Activated CD4-positive, alpha-beta T cell treated with anti-CD3 and anti-CD28 coated beads, Interleukin-2, amount 10 ng/mL, durations not matched to agents 24 days and 14 days (primary cell): ENCODE measurements around the gene BTG1. TPM values are rescaled to one million over a fixed set of nuclear protein-coding genes. Genes with fewer than 3 reads are reported as not detected.

Experiments used
- DNase-seq: peaks from one replicate; pipeline ENCODE4 v3.0.0; 2022
- H3K27ac Mint-ChIP-seq: one replicate; pipeline ENCODE4 v1.8.0; 2022; ENCODE audit warnings: mild to moderate bottlenecking, mixed read lengths
- H3K27me3 Mint-ChIP-seq: one replicate; pipeline ENCODE4 v1.8.0; 2022; ENCODE audit warnings: mixed read lengths
- H3K36me3 Mint-ChIP-seq: one replicate; pipeline ENCODE4 v1.8.0; 2022; ENCODE audit warnings: low read depth, mild to moderate bottlenecking, mixed read lengths
- H3K4me1 Mint-ChIP-seq: one replicate; pipeline ENCODE4 v1.8.0; 2021; ENCODE audit warnings: mixed read lengths
- H3K4me3 Mint-ChIP-seq: one replicate; pipeline ENCODE4 v1.8.0; 2022; ENCODE audit warnings: mild to moderate bottlenecking, moderate library complexity, mixed read lengths
- H3K9me3 Mint-ChIP-seq: one replicate; pipeline ENCODE4 v1.8.0; 2021; ENCODE audit warnings: mixed read lengths
- intact Hi-C: fragments of 100-400 bp; cut with micrococcal nuclease; formaldehyde crosslinking; loops from one replicate; pipeline ENCODE4 v1.15.1; 2023
- total RNA-seq: library from RNA; stranded (reverse); gene quantifications from 2 replicates; pipeline ENCODE4 v1.2.3, GENCODE V29; 2022

BTG1 gene
- total RNA-seq, 1 donor from 2014 or later, result 84.2 TPM

GRCh38 chr12:92118826-92119536, 26.7 kb downstream of the BTG1 start:
- H3K27me3 Mint-ChIP-seq, result no peaks in the 10 kb centered on the region
- intact Hi-C loops, result no loop called here
- H3K9me3 Mint-ChIP-seq, result peaks cover 28% of the 10 kb centered on the region
- H3K36me3 Mint-ChIP-seq, result peaks cover 34% of the 10 kb centered on the region
- peak overlapping the region; percentile 13 for H3K27ac Mint-ChIP-seq
- H3K4me1 Mint-ChIP-seq, result peaks cover 46% of the 10 kb centered on the region
- no peak overlapping the region for H3K4me3 Mint-ChIP-seq
- peak; percentile 50 for DNase-seq

GRCh38 chr12:92114834-92115233, 30.8 kb downstream of the BTG1 start:
- intact Hi-C loops, result no loop called here
- Mint-ChIP-seq H3K9me3 (peaks cover 21% of the 10 kb centered on the region), H3K27ac (peak overlapping the region; percentile 40), H3K4me1 (peaks cover 45% of the 10 kb centered on the region), H3K36me3 (peaks cover 29% of the 10 kb centered on the region), H3K4me3 (peak overlapping the region; percentile 39), H3K27me3 (no peaks in the 10 kb centered on the region)
- peak; percentile 58 for DNase-seq

- intact Hi-C loops, result loop anchor here (2.0 kb wide), 1 partner anchor 20 kb away; no protein-coding TSS in a partner anchor
- peaks cover 48% of the 10 kb centered on the region for H3K4me1 Mint-ChIP-seq
Measured at GRCh38 chr12:92111256-92111655, 34.4 kb downstream of the BTG1 start.

GRCh38 chr12:92110083-92110640, 35.5 kb downstream of the BTG1 start:
- Mint-ChIP-seq H3K4me3 (peak overlapping the region; percentile 24), H3K27ac (peak overlapping the region; percentile 35), H3K9me3 (peaks cover 6% of the 10 kb centered on the region), H3K4me1 (peaks cover 51% of the 10 kb centered on the region), H3K27me3 (no peaks in the 10 kb centered on the region), H3K36me3 (peaks cover 12% of the 10 kb centered on the region)
- intact Hi-C loops, result loop anchor here (2.0 kb wide), 1 partner anchor 21 kb away; no protein-coding TSS in a partner anchor
- peak; percentile 43 for DNase-seq

More at GRCh38 chr12:92111256-92111655, 34.4 kb downstream of the BTG1 start:
- Mint-ChIP-seq H3K9me3 (peaks cover 10% of the 10 kb centered on the region), H3K27me3 (no peaks in the 10 kb centered on the region), H3K36me3 (peaks cover 13% of the 10 kb centered on the region), H3K4me3 (peak overlapping the region; percentile 54), H3K27ac (no peak overlapping the region)
- DNase-seq, result no peak

- peaks cover 47% of the 10 kb centered on the region for H3K4me1 Mint-ChIP-seq
- H3K9me3 Mint-ChIP-seq, result peaks cover under 1% of the 10 kb centered on the region
- peaks cover 8% of the 10 kb centered on the region for H3K36me3 Mint-ChIP-seq
- intact Hi-C loops, result loop anchor here (2.0 kb wide), 1 partner anchor 21 kb away; no protein-coding TSS in a partner anchor
- peak; percentile 52 for DNase-seq
- no peaks in the 10 kb centered on the region for H3K27me3 Mint-ChIP-seq
- no peak overlapping the region for H3K27ac Mint-ChIP-seq
- H3K4me3 Mint-ChIP-seq, result no peak overlapping the region
Measured at GRCh38 chr12:92109613-92110012, 36.0 kb downstream of the BTG1 start.

- no peaks in the 10 kb centered on the region for H3K9me3 Mint-ChIP-seq
- intact Hi-C loops, result no loop called here
- H3K4me1 Mint-ChIP-seq, result peaks cover 44% of the 10 kb centered on the region
- DNase-seq, result peak; percentile 51
- no peak overlapping the region for H3K4me3 Mint-ChIP-seq
- H3K27ac Mint-ChIP-seq, result no peak overlapping the region
- no peaks in the 10 kb centered on the region for H3K27me3 Mint-ChIP-seq
- H3K36me3 Mint-ChIP-seq, result peaks cover 8% of the 10 kb centered on the region
Measured at GRCh38 chr12:92108651-92109050, 37.0 kb downstream of the BTG1 start.

- DNase-seq, result peak; percentile 54
- Mint-ChIP-seq H3K4me1 (peaks cover 44% of the 10 kb centered on the region), H3K9me3 (no peaks in the 10 kb centered on the region), H3K27ac (no peak overlapping the region), H3K27me3 (no peaks in the 10 kb centered on the region), H3K4me3 (no peak overlapping the region), H3K36me3 (peaks cover 8% of the 10 kb centered on the region)
- intact Hi-C loops, result no loop called here
Measured at GRCh38 chr12:92107621-92108131, 38.0 kb downstream of the BTG1 start.

GRCh38 chr12:92107094-92107493, 38.6 kb downstream of the BTG1 start:
- no peak overlapping the region for H3K27ac Mint-ChIP-seq
- no peak overlapping the region for H3K4me3 Mint-ChIP-seq

GRCh38 chr12:92105676-92106075, 40.0 kb downstream of the BTG1 start:
- H3K27me3 Mint-ChIP-seq, result no peaks in the 10 kb centered on the region
- H3K27ac Mint-ChIP-seq, result peak overlapping the region; percentile 7
- peaks cover 35% of the 10 kb centered on the region for H3K4me1 Mint-ChIP-seq
- DNase-seq, result no peak
- peaks cover 12% of the 10 kb centered on the region for H3K36me3 Mint-ChIP-seq
- intact Hi-C loops, result no loop called here
- H3K4me3 Mint-ChIP-seq, result peak overlapping the region; percentile 53
- H3K9me3 Mint-ChIP-seq, result peaks cover 5% of the 10 kb centered on the region

More at GRCh38 chr12:92107094-92107493, 38.6 kb downstream of the BTG1 start:
- DNase-seq, result peak; percentile 45
- H3K9me3 Mint-ChIP-seq, result no peaks in the 10 kb centered on the region
- no peaks in the 10 kb centered on the region for H3K27me3 Mint-ChIP-seq
- peaks cover 8% of the 10 kb centered on the region for H3K36me3 Mint-ChIP-seq
- H3K4me1 Mint-ChIP-seq, result peaks cover 42% of the 10 kb centered on the region
- intact Hi-C loops, result no loop called here

GRCh38 chr12:92105110-92105509, 40.5 kb downstream of the BTG1 start:
- Mint-ChIP-seq H3K27ac (no peak overlapping the region), H3K4me1 (peaks cover 30% of the 10 kb centered on the region), H3K4me3 (no peak overlapping the region), H3K27me3 (no peaks in the 10 kb centered on the region), H3K36me3 (peaks cover 13% of the 10 kb centered on the region), H3K9me3 (peaks cover 10% of the 10 kb centered on the region)
- intact Hi-C loops, result no loop called here
- DNase-seq, result no peak

GRCh38 chr12:92102606-92103005, 43.0 kb downstream of the BTG1 start:
- no peak for DNase-seq
- no peak overlapping the region for H3K27ac Mint-ChIP-seq
- H3K9me3 Mint-ChIP-seq, result peaks cover 18% of the 10 kb centered on the region
- H3K27me3 Mint-ChIP-seq, result no peaks in the 10 kb centered on the region
- H3K4me1 Mint-ChIP-seq, result peaks cover 21% of the 10 kb centered on the region
- intact Hi-C loops, result no loop called here
- no peak overlapping the region for H3K4me3 Mint-ChIP-seq
- H3K36me3 Mint-ChIP-seq, result peaks cover 21% of the 10 kb centered on the region

GRCh38 chr12:92098594-92099380, 46.9 kb downstream of the BTG1 start:
- Mint-ChIP-seq H3K27me3 (no peaks in the 10 kb centered on the region), H3K27ac (no peak overlapping the region), H3K4me3 (no peak overlapping the region), H3K9me3 (peaks cover 18% of the 10 kb centered on the region), H3K4me1 (peaks cover 9% of the 10 kb centered on the region), H3K36me3 (peaks cover 23% of the 10 kb centered on the region)
- intact Hi-C loops, result no loop called here
- no peak for DNase-seq

- Mint-ChIP-seq H3K36me3 (peaks cover 20% of the 10 kb centered on the region), H3K4me1 (peaks cover 11% of the 10 kb centered on the region), H3K9me3 (peaks cover 18% of the 10 kb centered on the region), H3K4me3 (no peak overlapping the region), H3K27me3 (no peaks in the 10 kb centered on the region), H3K27ac (peak overlapping the region; percentile 8)
- intact Hi-C loops, result no loop called here
- no peak for DNase-seq
Measured at GRCh38 chr12:92096346-92097136, 49.1 kb downstream of the BTG1 start.
